ENCODE measurements around the gene ARHGAP9. TPM values are rescaled to one million over a fixed set of nuclear protein-coding genes. Genes with fewer than 3 reads are reported as not detected.

Gene ARHGAP9
- total and polyA plus RNA-seq, 2 of the 8 experiments (the other 6 are each of a cell fraction or from before 2014, with no cell fraction given): 3.2 to 6.0 TPM

- Histone ChIP-seq H3K9me3 (ENCODE audit: insufficient read depth in 2 of 2, low read depth in 1 of 2, low read length in 1 of 2) (no peaks in the 10 kb centered on the region), H4K5ac (ENCODE audit: insufficient read length, low read depth, low read length) (peak overlapping the region; percentile 38), H3K27me3 (replicated peaks in 1 of 4; ENCODE audit: control insufficient read depth in 3 of 4, extremely low read depth in 1 of 4, insufficient read depth in 3 of 4, low read length in 3 of 4) (no peaks in the 10 kb centered on the region), H3K9ac (replicated peaks in 1 of 4; ENCODE audit: extremely low read depth in 1 of 4, low read depth in 3 of 4, low read length in 3 of 4) (peak overlapping the region; percentile 72 to 98 (median 91)), H3K14ac (ENCODE audit: insufficient read length) (no peak overlapping the region), H4K8ac (ENCODE audit: extremely low read depth, insufficient read depth, low read length) (peak overlapping the region; percentile 73; the same call in 1 of the 2 replicates), H2AFZ (ENCODE audit: low read length) (no peak overlapping the region), H3K4ac (replicated peaks; ENCODE audit: insufficient read length, low read depth, low read length) (no peak overlapping the region), H2BK12ac (ENCODE audit: low read depth, low read length) (peak overlapping the region; percentile 64; the same call in 1 of the 2 replicates), H3K36me3 (ENCODE audit: control insufficient read depth in 2 of 4, insufficient read depth in 4 of 4, low read length in 3 of 4) (peaks cover 27 to 46% (median 32%) of the 10 kb centered on the region in 4 experiments), H4K91ac (replicated peaks; ENCODE audit: insufficient read length, low read length) (no peak overlapping the region), H3K4me3 (ENCODE audit: extremely low read depth in 1 of 4, insufficient read depth in 2 of 4, low read depth in 3 of 4, low read length in 4 of 4) (peak overlapping the region; percentile 80 to 94 (median 86)), H4K20me1 (replicated peaks in 1 of 2; ENCODE audit: control insufficient read depth in 1 of 2, insufficient read depth in 2 of 2, low read length in 2 of 2) (peaks cover 7 to 21% of the 10 kb centered on the region in 2 experiments), H3K79me2 (ENCODE audit: control insufficient read depth in 1 of 2, insufficient read depth in 2 of 2, low read length in 2 of 2) (peaks cover 0 to 29% of the 10 kb centered on the region in 2 experiments; a peak in 2 of 4 replicates), H2BK5ac (ENCODE audit: low read depth, low read length) (peak overlapping the region; percentile 86), H2BK15ac (ENCODE audit: low read length) (no peak overlapping the region), H2BK120ac (replicated peaks; ENCODE audit: low read depth, low read length) (no peak overlapping the region), H3K79me1 (ENCODE audit: low read depth, low read length) (no peaks in the 10 kb centered on the region; the same call in 1 of the 2 replicates), H3K18ac (ENCODE audit: extremely low read depth, low read length) (peak overlapping the region; percentile 65), H3K27ac (ENCODE audit: low read depth, low read length) (peak overlapping the region; percentile 88), H2AK5ac (ENCODE audit: low read depth, low read length) (no peak overlapping the region), H3K56ac (replicated peaks; ENCODE audit: insufficient read length, low read depth, low read length) (peak overlapping the region; percentile 22), H3K4me2 (ENCODE audit: insufficient read depth in 1 of 2, low read depth in 2 of 2, low read length in 2 of 2) (peak overlapping the region; percentile 81 to 96), H2BK20ac (ENCODE audit: low read length) (peak overlapping the region; percentile 18; the same call in 1 of the 2 replicates), H3K23me2 (ENCODE audit: low read depth, low read length) (peaks cover 19% of the 10 kb centered on the region), H3K23ac (ENCODE audit: insufficient read length) (no peak overlapping the region), H3K4me1 (replicated peaks in 1 of 4; ENCODE audit: control insufficient read depth in 3 of 4, insufficient read depth in 4 of 4, low read length in 3 of 4) (peaks cover 8 to 24% (median 14%) of the 10 kb centered on the region in 4 experiments)
- 2% methylated on average over 7 of the region's 8 CpGs; no CpG with 5 or more reads in 1 of the 2 experiments for WGBS, 2 experiments (ENCODE audit: extremely low coverage in 1 of 2, insufficient coverage in 1 of 2, insufficient read length in 1 of 2, insufficient replicate concordance in 2 of 2, low coverage in 1 of 2, low lambda C conversion rate in 2 of 2, missing lambda C conversion rate in 1 of 2)
- TF ChIP-seq USF2 (IDR thresholded peaks at IDR 0.05; ENCODE audit: low read length) (no peak; the same call in 1 of the 2 replicates), YY1 (IDR thresholded peaks at IDR 0.05; ENCODE audit: low read depth, low read length) (0 out of 2 replicates have a peak, but pooled peaks have one; percentile 3), BRCA1 (IDR thresholded peaks at IDR 0.05; ENCODE audit: low read depth, low read length) (no peak), CTCF (IDR thresholded peaks at IDR 0.05; ENCODE audit: control extremely low read depth in 1 of 3, insufficient read depth in 1 of 3, low read depth in 1 of 3, low read length in 3 of 3) (peak in 1 of 3 experiments; percentile 2; a peak in 1 of 4 replicates), GTF2F1 (IDR thresholded peaks at IDR 0.05; ENCODE audit: borderline replicate concordance, low read depth, low read length) (no peak)
- CTCF ChIA-PET (ENCODE audit: partially characterized antibody): interaction anchor here (0.8 to 2.0 kb wide), 4 partner anchors 20 to 222 kb away, joined by 3 to 5 read pairs (median 4); partner anchors contain the start of gene INHBE
- POLR2A ChIA-PET (ENCODE audit: partially characterized antibody): interaction anchor here (0.8 to 6.0 kb wide), 35 partner anchors 9 to 1297 kb away, joined by 3 to 60 read pairs (median 4); partner anchors contain the start of genes ARHGEF25, DCTN2, KIF5A and LRP1
- FAIRE-seq (no peak), DNase-seq (ENCODE audit: low read depth in 1 of 2, low spot score in 2 of 2) (no peak)
Measured at GRCh38 chr12:57519796-57520052, 40.1 kb upstream of the ARHGAP9 start.

All from H1 (cell line).